ENCODE data around the gene ZCWPW1.
"Not testable (repeated sequence)": the region's sequence is repeated elsewhere in the genome, so short reads cannot be mapped to it uniquely, and the experiment has no call there.

DNA sequence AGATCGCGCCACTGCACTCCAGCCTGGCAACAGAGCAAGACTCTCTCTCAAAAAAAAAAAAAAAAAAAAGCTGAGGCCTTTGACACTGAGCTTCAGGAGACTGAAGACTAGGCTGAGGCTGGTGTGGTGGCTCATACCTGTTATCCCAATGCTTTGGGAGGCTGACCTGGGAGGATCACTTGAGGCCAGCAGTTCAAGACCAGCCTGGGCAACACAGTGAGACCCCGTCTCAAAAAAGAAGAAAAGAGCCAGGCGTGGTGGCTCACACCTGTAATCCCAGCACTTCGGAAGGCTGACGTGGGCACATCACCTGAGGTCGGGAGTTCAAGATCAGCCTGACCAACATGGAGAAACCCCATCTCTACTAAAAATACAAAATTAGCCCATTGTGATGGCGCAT is 18.9 kb upstream of the ZCWPW1 start:
- TF ChIP-seq, protein P1, sequence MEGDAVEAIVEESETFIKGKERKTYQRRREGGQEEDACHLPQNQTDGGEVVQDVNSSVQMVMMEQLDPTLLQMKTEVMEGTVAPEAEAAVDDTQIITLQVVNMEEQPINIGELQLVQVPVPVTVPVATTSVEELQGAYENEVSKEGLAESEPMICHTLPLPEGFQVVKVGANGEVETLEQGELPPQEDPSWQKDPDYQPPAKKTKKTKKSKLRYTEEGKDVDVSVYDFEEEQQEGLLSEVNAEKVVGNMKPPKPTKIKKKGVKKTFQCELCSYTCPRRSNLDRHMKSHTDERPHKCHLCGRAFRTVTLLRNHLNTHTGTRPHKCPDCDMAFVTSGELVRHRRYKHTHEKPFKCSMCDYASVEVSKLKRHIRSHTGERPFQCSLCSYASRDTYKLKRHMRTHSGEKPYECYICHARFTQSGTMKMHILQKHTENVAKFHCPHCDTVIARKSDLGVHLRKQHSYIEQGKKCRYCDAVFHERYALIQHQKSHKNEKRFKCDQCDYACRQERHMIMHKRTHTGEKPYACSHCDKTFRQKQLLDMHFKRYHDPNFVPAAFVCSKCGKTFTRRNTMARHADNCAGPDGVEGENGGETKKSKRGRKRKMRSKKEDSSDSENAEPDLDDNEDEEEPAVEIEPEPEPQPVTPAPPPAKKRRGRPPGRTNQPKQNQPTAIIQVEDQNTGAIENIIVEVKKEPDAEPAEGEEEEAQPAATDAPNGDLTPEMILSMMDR (IDR thresholded peaks at IDR 0.05) = not testable (repeated sequence)
- TF ChIP-seq EP300, POLR2AphosphoS5, POLR2A (IDR thresholded peaks at IDR 0.05): not testable (repeated sequence)
